ENCODE data around the gene ANGEL1.
A peak's percentile ranks its signal among the peaks of the same experiment; 100 is the strongest.

- TF ChIP-seq SPI1 (IDR thresholded peaks at IDR 0.05; ENCODE audit: borderline replicate concordance, low read depth) (peak; percentile 78), CTCF (IDR thresholded peaks at IDR 0.05; ENCODE audit: insufficient read depth, low read length) (no peak), POLR2AphosphoS5 (IDR thresholded peaks at IDR 0.05; ENCODE audit: low read depth) (no peak), REST (IDR thresholded peaks at IDR 0.05; ENCODE audit: insufficient replicate concordance, low read depth) (no peak), GABPA (IDR thresholded peaks at IDR 0.05; ENCODE audit: low read depth) (no peak)
Measured at GRCh38 chr14:76767681-76768656, 44.7 kb downstream of the ANGEL1 start.
